Upper lobe of left lung (tissue), 4 donors: ENCODE data around the gene CLSTN2.

Experiments
- CTCF ChIP-seq, 6 experiments: fragments of 450-650 bp in 4 of 6; fragments of 200-600 bp in 2 of 6; sonication (generic) in 2 of 6; IDR thresholded peaks; one replicate each; pipeline ENCODE4 v1.5.1; 2016 to 2019; ENCODE audit warnings: antibody characterized with exemption in 6 of 6
- POLR2AphosphoS5 ChIP-seq, 2 donors: sonication (generic); formaldehyde crosslinking; IDR thresholded peaks; one replicate each; pipeline ENCODE4 v1.5.1; 2017; ENCODE audit warnings: antibody characterized with exemption in 2 of 2

DNA sequence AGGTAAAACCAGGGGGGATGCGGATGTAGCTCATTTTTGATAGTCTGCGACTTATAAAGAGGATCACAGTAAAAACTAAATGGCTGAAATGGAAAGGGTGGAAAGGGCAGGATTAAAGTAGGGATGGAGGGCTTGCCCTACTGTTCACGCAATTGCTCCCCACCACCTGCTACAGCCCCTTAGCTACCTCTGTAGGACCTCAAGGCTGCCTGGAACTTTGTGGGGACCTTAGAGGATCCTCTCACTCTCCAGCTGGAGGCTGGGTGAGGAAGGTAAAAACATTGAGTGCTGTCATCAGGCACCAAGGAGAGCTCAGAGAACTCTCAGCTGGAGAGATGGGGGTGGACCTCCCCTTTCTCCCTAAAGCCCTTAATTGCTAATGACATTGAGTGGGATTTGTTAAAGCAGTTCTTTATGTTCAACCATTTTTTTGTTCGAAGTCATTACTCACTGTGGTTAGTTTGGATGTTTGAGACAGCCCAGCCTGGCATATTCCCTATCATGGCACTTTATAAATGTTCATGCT is 213.0 kb downstream of the CLSTN2 start:
- no peak for TF ChIP-seq CTCF (IDR thresholded peaks at IDR 0.05)
- no peak for TF ChIP-seq POLR2AphosphoS5 (IDR thresholded peaks at IDR 0.05)
